ENCODE data around the gene PDCL3.

PDCL3 gene

GRCh38 chr2:100561191-100561590 is 1.6 kb upstream of the PDCL3 start:
- no peak for ATAC-seq

- ATAC-seq, result no peak
Observed at GRCh38 chr2:100563407-100564247, 834 bp downstream of the PDCL3 start.

- no peak for ATAC-seq
Observed at GRCh38 chr2:100568989-100569388, 6.2 kb downstream of the PDCL3 start.

GRCh38 chr2:100571668-100572067 is 8.9 kb downstream of the PDCL3 start:
- no peak for ATAC-seq

- ATAC-seq, result no peak
Observed at GRCh38 chr2:100577777-100578176, 15.0 kb downstream of the PDCL3 start.

- ATAC-seq, result peak; percentile 85 to 87
Observed at GRCh38 chr2:100580367-100581276, 17.8 kb downstream of the PDCL3 start.

- no peak for ATAC-seq
Observed at GRCh38 chr2:100581277-100581612, 18.5 kb downstream of the PDCL3 start.

GRCh38 chr2:100584816-100585215 is 22.0 kb downstream of the PDCL3 start:
- no peak for ATAC-seq

GRCh38 chr2:100588071-100588786 is 25.4 kb downstream of the PDCL3 start:
- ATAC-seq, result peak; percentile 92 to 93

- ATAC-seq, result no peak
Observed at GRCh38 chr2:100589527-100589926, 26.7 kb downstream of the PDCL3 start.

- ATAC-seq, result no peak
Observed at GRCh38 chr2:100592226-100592625, 29.4 kb downstream of the PDCL3 start.

GRCh38 chr2:100596465-100596864 is 33.7 kb downstream of the PDCL3 start:
- ATAC-seq, result no peak

- no peak for ATAC-seq
Observed at GRCh38 chr2:100599566-100599965, 36.8 kb downstream of the PDCL3 start.

GRCh38 chr2:100601661-100602060 is 38.9 kb downstream of the PDCL3 start:
- no peak for ATAC-seq

- ATAC-seq, result no peak
Observed at GRCh38 chr2:100603414-100603813, 40.6 kb downstream of the PDCL3 start.

- ATAC-seq, result no peak
Observed at GRCh38 chr2:100603948-100604633, 41.3 kb downstream of the PDCL3 start.

GRCh38 chr2:100606332-100606725 is 43.5 kb downstream of the PDCL3 start:
- no peak for ATAC-seq

GRCh38 chr2:100606726-100607343 is 44.0 kb downstream of the PDCL3 start:
- ATAC-seq, result peak; percentile 20 to 25

- peak; percentile 60 to 67 for ATAC-seq
Observed at GRCh38 chr2:100610381-100610831, 47.6 kb downstream of the PDCL3 start.

GRCh38 chr2:100611079-100612029 is 48.6 kb downstream of the PDCL3 start:
- no peak for ATAC-seq
